Glutamatergic neuron (in vitro differentiated cells): ENCODE data around the gene NFIC. TPM values are rescaled to one million over a fixed set of nuclear protein-coding genes. Genes with fewer than 3 reads are reported as not detected.

Experiments used
- DNase-seq: peaks from one replicate; pipeline ENCODE4 v3.0.0; 2022
- H3K27ac Mint-ChIP-seq: one replicate; pipeline ENCODE4 v1.8.0; 2020; ENCODE audit warnings: mild to moderate bottlenecking, mixed read lengths, inconsistent platforms; ENCODE audit not compliant: unreplicated experiment
- H3K27me3 Mint-ChIP-seq: one replicate; pipeline ENCODE4 v1.8.0; 2020; ENCODE audit warnings: mild to moderate bottlenecking, moderate library complexity, mixed read lengths, inconsistent platforms; ENCODE audit not compliant: unreplicated experiment
- H3K36me3 Mint-ChIP-seq: one replicate; pipeline ENCODE4 v1.8.0; 2020; ENCODE audit warnings: mild to moderate bottlenecking, mixed read lengths, inconsistent platforms; ENCODE audit not compliant: unreplicated experiment
- H3K4me1 Mint-ChIP-seq: one replicate; pipeline ENCODE4 v1.8.0; 2020; ENCODE audit warnings: mild to moderate bottlenecking, low read depth, mixed read lengths, inconsistent platforms; ENCODE audit not compliant: unreplicated experiment
- H3K4me3 Mint-ChIP-seq: one replicate; pipeline ENCODE4 v1.8.0; 2020; ENCODE audit warnings: mild to moderate bottlenecking, mixed read lengths, inconsistent platforms; ENCODE audit not compliant: unreplicated experiment
- H3K9me3 Mint-ChIP-seq: one replicate; pipeline ENCODE4 v1.8.0; 2020; ENCODE audit warnings: mild to moderate bottlenecking, moderate library complexity, mixed read lengths, inconsistent platforms; ENCODE audit not compliant: unreplicated experiment
- CTCF ChIP-seq: fragments of 200-600 bp; sonication (generic); IDR thresholded peaks from one replicate; pipeline ENCODE4 v1.5.0; 2021; ENCODE audit not compliant: partially characterized antibody, unreplicated experiment
- total RNA-seq: library from RNA; stranded (reverse); fragmentation: NEBNext Ultra II Directional; extraction: Animal tissue kit (Norgen Biotek cat#: 25700); gene quantifications from one replicate; pipeline ENCODE4 v1.2.1, GENCODE V29; 2021; ENCODE audit not compliant: unreplicated experiment

Gene NFIC
- total RNA-seq, 1 donor from 2014 or later, result 2.0 TPM

- Mint-ChIP-seq H3K36me3 (no peaks in the 10 kb centered on the region), H3K27ac (no peak overlapping the region), H3K4me3 (no peak overlapping the region), H3K9me3 (peaks cover 6% of the 10 kb centered on the region), H3K27me3 (peaks cover 28% of the 10 kb centered on the region), H3K4me1 (peaks cover 2% of the 10 kb centered on the region)
- no peak for DNase-seq
- no peak for TF ChIP-seq CTCF
Observed at GRCh38 chr19:3356805-3357204, 9.6 kb upstream of the NFIC start.

GRCh38 chr19:3357271-3357991 is 9.0 kb upstream of the NFIC start:
- Mint-ChIP-seq H3K9me3 (peaks cover 8% of the 10 kb centered on the region), H3K27me3 (peaks cover 31% of the 10 kb centered on the region), H3K36me3 (no peaks in the 10 kb centered on the region)

GRCh38 chr19:3357992-3358688 is 8.2 kb upstream of the NFIC start:
- Mint-ChIP-seq H3K4me3 (peak overlapping the region; percentile 38), H3K36me3 (no peaks in the 10 kb centered on the region), H3K9me3 (peaks cover 8% of the 10 kb centered on the region), H3K27me3 (peaks cover 36% of the 10 kb centered on the region), H3K4me1 (peaks cover 2% of the 10 kb centered on the region), H3K27ac (no peak overlapping the region)
- no peak for TF ChIP-seq CTCF
- DNase-seq, result no peak

More at GRCh38 chr19:3357271-3357991, 9.0 kb upstream of the NFIC start:
- Mint-ChIP-seq H3K27ac (no peak overlapping the region), H3K4me3 (peak overlapping the region; percentile 46), H3K4me1 (peaks cover 2% of the 10 kb centered on the region)
- no peak for TF ChIP-seq CTCF
- no peak for DNase-seq

- Mint-ChIP-seq H3K9me3 (peaks cover 8% of the 10 kb centered on the region), H3K4me3 (peak overlapping the region; percentile 59), H3K4me1 (peaks cover 2% of the 10 kb centered on the region), H3K27ac (no peak overlapping the region), H3K36me3 (no peaks in the 10 kb centered on the region), H3K27me3 (peaks cover 35% of the 10 kb centered on the region)
- TF ChIP-seq CTCF, result no peak
- no peak for DNase-seq
Observed at GRCh38 chr19:3358689-3359014, 7.7 kb upstream of the NFIC start.
